Ishikawa (cell line): Measurements from ENCODE around the gene OR51B6.
A peak's percentile ranks its signal among the peaks of the same experiment; 100 is the strongest.

Experiments
- CEBPB ChIP-seq: IDR thresholded peaks from 2 replicates; pipeline ENCODE4 v1.6.1; 2012
- CREB1 ChIP-seq: IDR thresholded peaks from 2 replicates; pipeline ENCODE4 v1.6.1; 2012; ENCODE audit warnings: low read depth
- EGR1 ChIP-seq: IDR thresholded peaks from 2 replicates; pipeline ENCODE4 v1.6.1; 2012
- EP300 ChIP-seq: IDR thresholded peaks from 2 replicates; pipeline ENCODE4 v1.6.1; 2012; ENCODE audit warnings: borderline replicate concordance
- FOXM1 ChIP-seq: IDR thresholded peaks from 2 replicates; pipeline ENCODE4 v1.6.1; 2012; ENCODE audit warnings: low read depth, borderline replicate concordance
- MAX ChIP-seq: IDR thresholded peaks from 2 replicates; pipeline ENCODE4 v1.6.1; 2012
- NFIC ChIP-seq: IDR thresholded peaks from 2 replicates; pipeline ENCODE4 v1.6.1; 2012
- RAD21 ChIP-seq: IDR thresholded peaks from 2 replicates; pipeline ENCODE4 v1.6.1; 2012; ENCODE audit warnings: low read depth
- REST ChIP-seq: IDR thresholded peaks from 2 replicates; pipeline ENCODE4 v1.6.1; 2012; ENCODE audit warnings: low read depth, mild to moderate bottlenecking
- TAF1 ChIP-seq: IDR thresholded peaks from 2 replicates; pipeline ENCODE4 v1.6.1; 2012; ENCODE audit warnings: low read depth, mild to moderate bottlenecking
- TCF12 ChIP-seq: IDR thresholded peaks from 2 replicates; pipeline ENCODE4 v1.6.1; 2012; ENCODE audit warnings: low read depth
- TEAD4 ChIP-seq: IDR thresholded peaks from 2 replicates; pipeline ENCODE4 v1.6.1; 2012
- USF1 ChIP-seq: IDR thresholded peaks from 2 replicates; pipeline ENCODE4 v1.6.1; 2012
- YY1 ChIP-seq: IDR thresholded peaks from 2 replicates; pipeline ENCODE4 v1.6.1; 2012; ENCODE audit warnings: low read depth
- ZBTB7A ChIP-seq: IDR thresholded peaks from 2 replicates; pipeline ENCODE4 v1.6.1; 2012; ENCODE audit warnings: low read depth

OR51B6 gene

GRCh38 chr11:5307256-5308019 is 43.9 kb upstream of the OR51B6 start:
- TF ChIP-seq NFIC (no peak), RAD21 (no peak), EGR1 (no peak), EP300 (no peak), REST (no peak), YY1 (no peak), TAF1 (no peak), TEAD4 (no peak), ZBTB7A (no peak), FOXM1 (no peak)

- TF ChIP-seq TCF12 (no peak), REST (no peak), CREB1 (no peak), TAF1 (no peak), MAX (no peak), USF1 (no peak), CEBPB (no peak), FOXM1 (no peak), YY1 (no peak), TEAD4 (no peak), EP300 (no peak), RAD21 (no peak), ZBTB7A (no peak), EGR1 (no peak), NFIC (no peak)
Observed at GRCh38 chr11:5310423-5310822, 40.9 kb upstream of the OR51B6 start.

GRCh38 chr11:5317292-5317691 is 34.0 kb upstream of the OR51B6 start:
- no peak for TF ChIP-seq USF1
- TF ChIP-seq NFIC = no peak
- no peak for TF ChIP-seq MAX
- no peak for TF ChIP-seq REST
- no peak for TF ChIP-seq EP300
- TF ChIP-seq RAD21 = 0 out of 2 replicates have a peak, but pooled peaks have one; percentile 5
- TF ChIP-seq TCF12 = no peak
- TF ChIP-seq FOXM1 = no peak

- TF ChIP-seq YY1 (no peak), NFIC (no peak), MAX (no peak), REST (no peak), EGR1 (no peak), TCF12 (no peak), RAD21 (no peak), EP300 (no peak)
Observed at GRCh38 chr11:5324197-5324596, 27.1 kb upstream of the OR51B6 start, which contains the start of gene OR51B2. Gene OR51B2 (minus strand): TSS chr11:5324297. CDS start chr11:5324297, 0 bp downstream.
